T-cell (primary cell): Measurements from ENCODE around the gene UBAP1. TPM values are rescaled to one million over a fixed set of nuclear protein-coding genes. Genes with fewer than 3 reads are reported as not detected.

Source experiments
- ATAC-seq, 4 experiments: fragments of 200-7000 bp in 3 of 4; fragments of 150-1000 bp in 1 of 4; cut with Tn5 transposase; replicated peaks in 1 of 4; 1 replicate in 3 of 4; 2 replicates in 1 of 4; pipeline ENCODE4 v1.10.0; 2021; ENCODE audit warnings: moderate library complexity in 3 of 4, mild to moderate bottlenecking in 2 of 4, moderate number of reproducible peaks in 1 of 4
- CTCF ChIA-PET, 2 donors: fragments of 300-600 bp; sonication (Branson Sonifier 250); formaldehyde crosslinking; loops; one replicate each; lab custom pipeline; 2022; ENCODE audit warnings: antibody characterized with exemption in 2 of 2; lab: Charles Lee
- POLR2A ChIA-PET, 2 donors: fragments of 300-600 bp; sonication (Branson Sonifier 250); formaldehyde crosslinking; loops; one replicate each; lab custom pipeline; 2022; ENCODE audit warnings: antibody characterized with exemption in 2 of 2; lab: Charles Lee
- DNase-seq, 35 experiments: peaks; one replicate each; pipeline versions ENCODE4 v3.0.0 to v3.0.0-alpha.2; 2013 to 2023
- H3K27ac ChIP-seq: one replicate; pipeline ENCODE4 v1.5.1; 2013; ENCODE audit warnings: low read length
- H3K27me3 ChIP-seq, 2 experiments: replicated peaks in 1 of 2; 1 replicate in 1 of 2; 2 replicates in 1 of 2; pipeline versions ENCODE4 v1.6.1 to v1.7.0; 2013; ENCODE audit warnings: low read length in 1 of 2, mixed read lengths in 1 of 2; ENCODE audit not compliant: control insufficient read depth in 2 of 2, insufficient read depth in 2 of 2; ENCODE audit errors: extremely low read depth in 1 of 2
- H3K36me3 ChIP-seq, 2 donors: 1 replicate in 1 of 2; 2 replicates in 1 of 2; pipeline versions ENCODE4 v1.6.1 to v1.7.0; 2013; ENCODE audit warnings: low read length in 1 of 2; ENCODE audit not compliant: control insufficient read depth in 2 of 2, insufficient read depth in 1 of 2; ENCODE audit errors: extremely low read depth in 1 of 2
- H3K4me1 ChIP-seq, 2 experiments: 1 replicate in 1 of 2; 2 replicates in 1 of 2; pipeline versions ENCODE4 v1.6.1 to v1.7.0; 2013; ENCODE audit warnings: low read length in 2 of 2, mixed read lengths in 1 of 2; ENCODE audit not compliant: insufficient read depth in 2 of 2, control insufficient read depth in 1 of 2; ENCODE audit errors: extremely low read depth in 1 of 2
- H3K4me3 ChIP-seq, 2 donors: 1 replicate in 1 of 2; 2 replicates in 1 of 2; pipeline versions ENCODE4 v1.5.1 to v1.7.0; 2013; ENCODE audit warnings: mild to moderate bottlenecking in 2 of 2, low read length in 1 of 2, moderate library complexity in 1 of 2; ENCODE audit not compliant: control insufficient read depth in 1 of 2; ENCODE audit errors: extremely low read depth in 1 of 2
- H3K9me3 ChIP-seq: 2 replicates; pipeline ENCODE4 v1.7.0; 2013
- H3K27ac Mint-ChIP-seq, 2 donors: one replicate each; pipeline ENCODE4 v1.8.0; 2020 to 2021; ENCODE audit warnings: mild to moderate bottlenecking in 2 of 2, mixed read lengths in 2 of 2
- H3K27me3 Mint-ChIP-seq, 2 donors: one replicate each; pipeline ENCODE4 v1.8.0; 2021 to 2022; ENCODE audit warnings: mixed read lengths in 2 of 2
- H3K36me3 Mint-ChIP-seq: one replicate; pipeline ENCODE4 v1.8.0; 2021; ENCODE audit warnings: mixed read lengths
- H3K4me1 Mint-ChIP-seq, 3 donors: one replicate each; pipeline ENCODE4 v1.8.0; 2020 to 2022; ENCODE audit warnings: mixed read lengths in 3 of 3, mild to moderate bottlenecking in 1 of 3
- H3K4me3 Mint-ChIP-seq, 3 donors: one replicate each; pipeline ENCODE4 v1.8.0; 2020 to 2022; ENCODE audit warnings: mild to moderate bottlenecking in 3 of 3, mixed read lengths in 3 of 3, moderate library complexity in 3 of 3
- H3K9me3 Mint-ChIP-seq, 3 donors: one replicate each; pipeline ENCODE4 v1.8.0; 2020 to 2022; ENCODE audit warnings: mixed read lengths in 3 of 3
- WGBS: methylation state at CpG from one replicate; pipeline ENCODE4 v1.1.5; 2013; ENCODE audit warnings: missing lambda C conversion rate; ENCODE audit not compliant: insufficient coverage; 5-methylcytosine and 5-hydroxymethylcytosine counted together
- total RNA-seq, 35 experiments: library from RNA in 6 of 35; stranded (reverse) in 6 of 35; fragments of 120-200 nt in 1 of 35; gene quantifications; one replicate each; pipeline versions ENCODE4 v1.2.1 to v1.2.4 and lab custom pipeline; 2013 to 2026

Gene UBAP1
- total RNA-seq, 5 donors from 2014 or later (not counting 1 experiment from before 2014, with no cell fraction given) = 33.1 to 42.2 (median 35.5) TPM

DNA sequence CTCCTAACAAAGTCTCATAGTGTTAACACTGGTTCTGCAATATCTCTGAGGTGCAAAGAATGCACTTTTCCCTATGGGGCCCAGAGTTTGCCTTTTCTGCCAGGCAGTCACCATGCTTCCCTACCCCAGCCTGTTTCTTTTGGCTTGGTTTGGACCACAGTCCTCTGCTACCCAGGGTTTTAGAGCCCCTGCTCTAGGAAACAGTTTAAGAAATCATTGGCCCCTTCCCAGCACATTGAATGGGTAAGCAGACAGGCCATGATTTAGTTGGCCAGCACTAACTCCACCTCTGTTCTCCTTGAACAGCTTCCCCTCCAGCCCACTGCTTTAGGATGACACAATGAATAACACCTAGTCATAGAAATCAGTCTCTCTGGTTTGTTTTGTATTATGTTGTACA lies 73.2 kb downstream of the UBAP1 start:
- CTCF ChIA-PET = interaction anchor here (0.6 to 1.3 kb wide), 5 partner anchors 8 to 23 kb away, joined by 3 to 7 read pairs (median 3); no protein-coding TSS in a partner anchor
- Mint-ChIP-seq H3K27ac (peak overlapping the region in 1 of 2 donors; percentile 19), H3K4me1 (peaks cover 12 to 19% (median 17%) of the 10 kb centered on the region in 3 donors)

DNA sequence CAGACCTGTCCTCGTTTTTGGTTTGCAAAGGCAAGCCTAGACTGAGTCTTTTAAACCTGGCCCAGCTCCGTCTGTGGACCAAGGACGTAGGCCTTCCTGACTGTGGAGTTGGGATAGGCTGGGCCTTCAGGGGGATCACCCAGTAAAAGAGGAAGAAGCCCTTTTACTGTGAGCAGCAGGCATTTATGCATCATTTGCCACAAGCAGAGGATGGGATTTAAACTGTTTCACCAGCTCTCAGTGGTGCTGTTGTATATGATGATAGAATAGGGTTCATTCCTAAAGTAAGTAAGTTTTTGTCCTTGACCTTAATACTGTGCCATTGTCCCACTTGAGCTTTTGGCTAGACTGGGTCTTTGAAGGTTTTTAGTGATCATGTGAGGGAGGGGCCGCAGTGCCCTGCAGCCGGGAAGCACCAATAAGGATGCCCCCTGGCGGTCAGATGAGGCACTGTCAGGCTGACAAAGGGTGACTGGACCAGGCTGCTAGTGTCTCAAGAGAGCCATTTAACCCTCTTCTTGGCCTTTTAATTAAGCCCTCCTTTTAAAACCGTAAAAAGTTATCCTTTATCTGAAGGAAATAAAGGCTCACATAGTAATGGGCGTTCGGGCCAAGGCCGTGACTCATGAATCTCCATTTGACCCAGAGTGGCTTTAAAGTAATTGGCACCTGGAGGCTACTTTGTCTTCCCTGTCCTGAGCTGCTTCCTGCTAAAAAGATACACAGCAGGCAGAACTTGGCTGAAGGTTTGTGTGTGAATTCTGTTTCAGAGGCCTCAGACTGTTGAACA lies 74.0 kb downstream of the UBAP1 start:
- peaks cover 23 to 47% of the 10 kb centered on the region in 2 donors for H3K36me3 ChIP-seq
- H3K4me1 ChIP-seq = peaks cover 8 to 24% of the 10 kb centered on the region in 2 experiments
- no peaks in the 10 kb centered on the region for H3K9me3 Mint-ChIP-seq
- ChIA-PET CTCF (interaction anchor here (0.6 to 1.3 kb wide), 11 partner anchors 9 to 1279 kb away, joined by 3 to 7 read pairs (median 3); partner anchors contain the start of gene UBAP1 (in 1 of the 2)), POLR2A (interaction anchor here in 1 of 2 donors (0.5 kb wide), 1 partner anchor 428 kb away, joined by 3 read pairs; no protein-coding TSS in a partner anchor)
- H3K9me3 ChIP-seq = no peaks in the 10 kb centered on the region
- peak overlapping the region; percentile 24 to 55 for H3K27ac Mint-ChIP-seq
- peaks cover 18 to 27% (median 25%) of the 10 kb centered on the region in 3 donors for H3K4me1 Mint-ChIP-seq
- H3K27me3 ChIP-seq = no peaks in the 10 kb centered on the region
- H3K36me3 Mint-ChIP-seq = peaks cover 22% of the 10 kb centered on the region
- H3K27me3 Mint-ChIP-seq = no peaks in the 10 kb centered on the region
- no peak overlapping the region for H3K27ac ChIP-seq
- H3K4me3 ChIP-seq = no peak overlapping the region
- ATAC-seq (peak in 3 of 4 experiments; percentile 49 to 60 (median 60)), DNase-seq (peak; percentile 14 to 79 (median 55))
- no peak overlapping the region for H3K4me3 Mint-ChIP-seq
- 53% methylated on average over 6 of the region's 10 CpGs for WGBS

More for the DNA sequence above, 73.2 kb downstream of the UBAP1 start:
- DNase-seq (no peak), ATAC-seq (no peak)
- POLR2A ChIA-PET = interaction anchor here in 1 of 2 donors (0.5 kb wide), 1 partner anchor 427 kb away, joined by 3 read pairs; no protein-coding TSS in a partner anchor
- Mint-ChIP-seq H3K27me3 (no peaks in the 10 kb centered on the region), H3K4me3 (no peak overlapping the region), H3K9me3 (no peaks in the 10 kb centered on the region), H3K36me3 (peaks cover 22% of the 10 kb centered on the region)
- H3K27ac ChIP-seq = no peak overlapping the region
- no peaks in the 10 kb centered on the region for H3K27me3 ChIP-seq
- H3K36me3 ChIP-seq = peaks cover 23 to 50% of the 10 kb centered on the region in 2 donors
- H3K9me3 ChIP-seq = no peaks in the 10 kb centered on the region
- no peak overlapping the region for H3K4me3 ChIP-seq
- peaks cover 4 to 16% of the 10 kb centered on the region in 2 experiments for H3K4me1 ChIP-seq

DNA sequence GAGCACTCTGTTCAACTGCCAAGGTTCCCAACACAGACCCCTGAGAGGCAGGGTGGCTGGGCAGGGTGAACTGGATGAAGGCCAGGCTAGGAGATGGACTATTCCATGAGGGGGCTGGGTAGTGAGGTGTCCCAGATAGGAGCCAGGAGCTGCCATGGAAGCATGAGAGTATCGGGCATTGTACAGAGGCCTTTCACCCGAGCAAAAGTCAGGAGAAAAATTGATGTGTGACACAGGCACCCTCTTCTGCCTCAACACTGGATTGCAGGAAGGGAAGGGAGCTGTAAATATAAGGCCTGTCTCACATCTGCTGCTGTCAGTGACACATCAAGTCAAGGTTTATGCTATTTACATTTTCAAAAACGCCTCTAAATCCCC lies 74.6 kb downstream of the UBAP1 start:
- Histone ChIP-seq H3K9me3 (no peaks in the 10 kb centered on the region), H3K4me1 (peaks cover 8 to 24% of the 10 kb centered on the region in 2 experiments), H3K27me3 (no peaks in the 10 kb centered on the region), H3K4me3 (no peak overlapping the region), H3K27ac (no peak overlapping the region), H3K36me3 (peaks cover 23 to 43% of the 10 kb centered on the region in 2 donors)
- H3K27me3 Mint-ChIP-seq = no peaks in the 10 kb centered on the region
- CTCF ChIA-PET = interaction anchor here (0.6 to 1.3 kb wide), 8 partner anchors 11 to 1279 kb away, joined by 3 to 6 read pairs (median 3); partner anchors contain the start of gene UBAP1 (in 1 of the 2)
- H3K36me3 Mint-ChIP-seq = peaks cover 22% of the 10 kb centered on the region
- H3K9me3 Mint-ChIP-seq = no peaks in the 10 kb centered on the region
- ATAC-seq = no peak
- no peak overlapping the region for H3K4me3 Mint-ChIP-seq
- peaks cover 22 to 30% (median 29%) of the 10 kb centered on the region in 3 donors for H3K4me1 Mint-ChIP-seq
- H3K27ac Mint-ChIP-seq = peak overlapping the region in 1 of 2 donors; percentile 24
- POLR2A ChIA-PET = no interaction called here
- 100% methylated on average over 2 of the region's 3 CpGs for WGBS
- no peak for DNase-seq

DNA sequence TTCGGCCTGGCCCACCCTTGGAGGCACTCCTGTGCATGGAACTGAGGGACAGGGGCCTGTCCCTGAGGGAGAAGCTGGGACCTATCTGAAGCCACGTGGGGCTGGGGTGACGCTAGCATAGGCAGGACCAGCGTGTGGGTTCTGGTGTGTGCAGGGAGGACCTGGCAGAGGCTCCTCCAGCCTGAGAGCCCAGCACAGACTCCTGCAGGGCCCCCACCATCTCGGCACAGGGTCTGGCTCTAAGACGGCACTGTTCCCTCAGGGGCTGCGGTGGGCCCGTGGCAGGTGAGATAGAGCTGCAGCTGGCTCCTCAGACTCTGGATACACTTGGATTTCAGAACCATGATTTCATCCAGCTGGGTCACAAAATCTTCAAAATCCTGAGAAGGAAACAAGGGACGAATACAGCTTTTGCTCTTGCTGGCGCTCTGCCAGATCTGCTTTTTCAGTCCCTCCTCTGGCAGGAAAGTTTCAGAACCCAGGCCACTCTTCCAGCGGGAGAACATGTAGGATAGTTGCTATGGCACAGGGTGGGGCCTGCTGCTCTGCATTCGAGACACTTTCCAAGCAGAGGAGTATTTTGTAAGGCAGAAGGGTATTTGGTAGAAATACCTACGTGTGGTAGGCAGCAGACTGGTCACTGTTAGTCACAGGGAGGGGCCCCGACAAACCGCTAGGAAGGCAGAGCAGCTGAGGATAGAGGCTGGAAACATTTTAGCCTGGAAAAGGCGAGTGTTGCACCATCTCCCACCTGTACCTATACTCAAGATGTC lies 75.5 kb downstream of the UBAP1 start:
- CTCF ChIA-PET = interaction anchor here (0.6 to 0.9 kb wide), 2 partner anchors 76 to 109 kb away, joined by 3 read pairs; partner anchors contain the start of gene UBAP1 (in 1 of the 2)
- DNase-seq = no peak
- Mint-ChIP-seq H3K27me3 (no peaks in the 10 kb centered on the region), H3K4me3 (no peak overlapping the region), H3K36me3 (peaks cover 20% of the 10 kb centered on the region), H3K4me1 (peaks cover 22 to 30% (median 29%) of the 10 kb centered on the region in 3 donors), H3K9me3 (no peaks in the 10 kb centered on the region), H3K27ac (no peak overlapping the region)
- no peak overlapping the region for H3K4me3 ChIP-seq
- H3K27me3 ChIP-seq = no peaks in the 10 kb centered on the region
- POLR2A ChIA-PET = no interaction called here
- peaks cover 8 to 24% of the 10 kb centered on the region in 2 experiments for H3K4me1 ChIP-seq
- peaks cover 23 to 35% of the 10 kb centered on the region in 2 donors for H3K36me3 ChIP-seq
- no peak overlapping the region for H3K27ac ChIP-seq
- no peaks in the 10 kb centered on the region for H3K9me3 ChIP-seq
- ATAC-seq = no peak
- WGBS = 93% methylated on average over 13 of the region's 16 CpGs

DNA sequence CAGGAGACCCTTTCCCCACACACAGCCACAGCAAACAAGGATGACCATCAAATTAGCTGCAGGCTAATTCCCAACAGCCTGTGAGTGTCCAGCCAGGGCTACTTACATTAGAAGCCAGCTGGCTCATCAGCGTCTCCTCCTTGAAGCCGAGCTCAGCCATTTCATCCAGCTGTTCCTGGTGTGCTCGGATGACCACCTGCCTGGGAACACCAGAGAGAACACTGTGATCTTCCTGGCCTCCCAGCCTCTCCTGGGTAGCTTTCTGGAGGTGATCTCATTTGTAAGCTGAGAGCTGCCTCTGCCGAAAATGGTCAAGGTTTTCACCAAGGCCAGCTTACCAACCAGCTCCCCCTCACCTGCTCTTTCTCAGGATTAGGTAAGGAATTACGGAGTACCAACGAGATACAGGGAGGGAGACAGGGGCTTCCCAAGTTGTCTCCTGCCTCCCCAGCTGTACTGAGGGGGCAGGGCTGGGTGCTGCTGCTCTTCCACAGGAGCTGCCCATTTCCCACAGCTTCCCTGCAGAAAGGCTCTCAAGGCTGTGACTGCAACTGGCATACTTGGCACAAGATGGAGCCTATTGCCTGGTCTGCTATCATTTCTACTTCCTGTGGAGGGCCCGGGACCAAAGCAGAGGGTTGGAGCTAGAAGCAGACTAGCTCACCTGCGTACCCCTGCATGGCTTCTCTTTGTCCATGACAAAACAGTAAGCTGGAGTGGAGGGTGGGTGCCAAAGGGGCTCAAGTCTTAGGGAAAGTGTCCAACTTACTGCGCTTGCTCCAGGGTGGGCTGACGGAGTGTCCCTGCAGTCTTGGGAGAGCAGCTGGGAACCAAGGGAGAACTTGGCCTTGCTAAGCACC lies 76.4 kb downstream of the UBAP1 start:
- peaks cover 8 to 24% of the 10 kb centered on the region in 2 experiments for H3K4me1 ChIP-seq
- no peak overlapping the region for H3K4me3 Mint-ChIP-seq
- no peaks in the 10 kb centered on the region for H3K9me3 ChIP-seq
- 98% methylated on average over 7 of the region's 10 CpGs for WGBS
- CTCF ChIA-PET = interaction anchor here (0.5 to 0.6 kb wide), 2 partner anchors 9 to 191 kb away, joined by 4 read pairs; no protein-coding TSS in a partner anchor
- no peaks in the 10 kb centered on the region for H3K9me3 Mint-ChIP-seq
- POLR2A ChIA-PET = no interaction called here
- peaks cover 23 to 26% of the 10 kb centered on the region in 2 donors for H3K36me3 ChIP-seq
- H3K4me1 Mint-ChIP-seq = peaks cover 22 to 30% (median 29%) of the 10 kb centered on the region in 3 donors
- H3K27ac Mint-ChIP-seq = no peak overlapping the region
- no peak overlapping the region for H3K4me3 ChIP-seq
- H3K27ac ChIP-seq = no peak overlapping the region
- no peaks in the 10 kb centered on the region for H3K27me3 Mint-ChIP-seq
- H3K36me3 Mint-ChIP-seq = peaks cover 16% of the 10 kb centered on the region
- DNase-seq (no peak), ATAC-seq (no peak)
- H3K27me3 ChIP-seq = no peaks in the 10 kb centered on the region
